GM12878 (cell line): ENCODE data around the gene SLC6A16. TPM values are rescaled to one million over a fixed set of nuclear protein-coding genes. Genes with fewer than 3 reads are reported as not detected.

ENCODE experiments used
- ASH2L ChIP-seq: fragments of 300-600, 200-600 bp; sonication (generic); IDR thresholded peaks from 2 replicates; pipeline ENCODE4 v1.6.1; 2017; ENCODE audit warnings: low read depth, mild to moderate bottlenecking, borderline replicate concordance
- ATF7 ChIP-seq: fragments of 450-650 bp; IDR thresholded peaks from 2 replicates; pipeline ENCODE4 v1.6.1; 2016; ENCODE audit warnings: low read depth, mild to moderate bottlenecking
- CEBPB ChIP-seq, 2 experiments: fragments of 150-350 bp in 1 of 2; IDR thresholded peaks; 2 replicates each; pipeline ENCODE4 v1.6.1; 2012 to 2014; ENCODE audit warnings: low read depth in 2 of 2, low read length in 2 of 2, borderline replicate concordance in 1 of 2, inconsistent platforms in 1 of 2
- CEBPZ ChIP-seq: fragments of 150-350 bp; IDR thresholded peaks from 2 replicates; pipeline ENCODE4 v1.6.1; 2016; ENCODE audit warnings: low read depth, low read length
- CHD1 ChIP-seq: IDR thresholded peaks from 2 replicates; pipeline ENCODE4 v1.6.1; 2012; ENCODE audit warnings: low read depth, low read length, improper control_type of control experiment
- CHD2 ChIP-seq: IDR thresholded peaks from 2 replicates; pipeline ENCODE4 v1.6.1; 2011; ENCODE audit warnings: low read depth, low read length, improper control_type of control experiment, borderline replicate concordance
- CREB1 ChIP-seq: IDR thresholded peaks from 2 replicates; pipeline ENCODE4 v1.6.1; 2012; ENCODE audit warnings: low read depth, mild to moderate bottlenecking, inconsistent platforms
- HDAC6 ChIP-seq: fragments of 200-600 bp; sonication (generic); IDR thresholded peaks from one replicate; pipeline ENCODE4 v1.8.0; 2017; ENCODE audit warnings: antibody characterized with exemption; ENCODE audit not compliant: unreplicated experiment
- HDGF ChIP-seq: fragments of 450-650 bp; IDR thresholded peaks from 2 replicates; pipeline ENCODE4 v1.6.1; 2016; ENCODE audit warnings: antibody characterized with exemption
- JUNB ChIP-seq: IDR thresholded peaks from 2 replicates; pipeline ENCODE4 v1.6.1; 2016; ENCODE audit warnings: antibody characterized with exemption, mild to moderate bottlenecking
- NBN ChIP-seq: fragments of 450-650 bp; IDR thresholded peaks from 2 replicates; pipeline ENCODE4 v1.6.1; 2016
- PML ChIP-seq: IDR thresholded peaks from 2 replicates; pipeline ENCODE4 v1.6.1; 2012; ENCODE audit warnings: low read length, inconsistent platforms
- POLR2A ChIP-seq: IDR thresholded peaks from 2 replicates; pipeline ENCODE4 v1.6.1; 2011; ENCODE audit warnings: low read depth, mild to moderate bottlenecking, low read length
- SIN3A ChIP-seq: IDR thresholded peaks from 2 replicates; pipeline ENCODE4 v1.6.1; 2012; ENCODE audit warnings: low read depth, low read length, improper control_type of control experiment
- SPI1 ChIP-seq: IDR thresholded peaks from 2 replicates; pipeline ENCODE4 v1.6.1; 2011; ENCODE audit warnings: low read depth, mild to moderate bottlenecking, low read length, moderate library complexity, borderline replicate concordance; ENCODE audit not compliant: insufficient read depth
- SREBF1 ChIP-seq: IDR thresholded peaks from 2 replicates; pipeline ENCODE4 v1.6.1; 2012; ENCODE audit warnings: mild to moderate bottlenecking, low read length
- YY1 ChIP-seq: IDR thresholded peaks from 2 replicates; pipeline ENCODE4 v1.6.1; 2011; ENCODE audit warnings: low read depth, mild to moderate bottlenecking, low read length
- ZNF207 ChIP-seq: fragments of 450-650 bp; IDR thresholded peaks from 2 replicates; pipeline ENCODE4 v1.6.1; 2014; ENCODE audit warnings: antibody characterized with exemption, mild to moderate bottlenecking, borderline replicate concordance
- ZNF384 ChIP-seq: IDR thresholded peaks from 2 replicates; pipeline ENCODE4 v1.6.1; 2012; ENCODE audit warnings: low read depth, mild to moderate bottlenecking, low read length, improper control_type of control experiment, borderline replicate concordance
- polyA plus RNA-seq, 11 experiments: library from polyadenylated mRNA; depleted of rRNA in 4 of 11; unstranded in 6 of 11; stranded (reverse) in 5 of 11; fragments of >200 nt; fragmentation: Nextera tagmentation in 4 of 11; fragmentation: Illumina TruSeq in 1 of 11; extraction: Ambion mirVana in 4 of 11; extraction: Trizol in 1 of 11; gene quantifications; 1 replicate in 1 of 11; 2 replicates in 10 of 11; pipeline versions ENCODE4 v1.2.1 to v1.2.3, GENCODE V29; 2011 to 2016; ENCODE audit warnings: inconsistent platforms in 2 of 11, missing spikeins in 2 of 11, low read depth in 1 of 11
- total RNA-seq, 4 experiments: library from RNA; depleted of rRNA in 3 of 4; stranded (reverse); fragments of >200 nt in 3 of 4; fragmentation: Illumina TruSeq in 1 of 4; extraction: Trizol in 1 of 4; gene quantifications; 2 replicates each; pipeline versions ENCODE4 v1.2.1 to v1.2.3, GENCODE V29; 2013 to 2021
- TF ChIP-seq, protein P1 (sequence below): fragments of 450-650 bp; IDR thresholded peaks from 2 replicates; pipeline ENCODE4 v1.6.1; 2017; ENCODE audit warnings: low read depth, mild to moderate bottlenecking, moderate library complexity
- TF ChIP-seq, protein P2 (sequence below): fragments of 450-650 bp; IDR thresholded peaks from 2 replicates; pipeline ENCODE4 v1.6.1; 2017; ENCODE audit warnings: mild to moderate bottlenecking, moderate library complexity
- TF ChIP-seq, protein P3 (sequence below): fragments of 450-650 bp; IDR thresholded peaks from 2 replicates; pipeline ENCODE4 v1.6.1; 2016; ENCODE audit warnings: mild to moderate bottlenecking

The SLC6A16 gene
- total and polyA plus RNA-seq, 10 of the 15 experiments (the other 5 are each of a cell fraction or from before 2014, with no cell fraction given) = 0.23 to 3.2 (median 0.54) TPM

- TF ChIP-seq SPI1 (peak; percentile 30; the same call in 1 of the 2 replicates), HDGF (no peak), ZNF384 (no peak), ZNF207 (no peak), ATF7 (no peak), CHD2 (no peak), HDAC6 (no peak), PML (no peak), JUNB (no peak), ASH2L (no peak), SREBF1 (no peak), SIN3A (no peak), YY1 (no peak), CREB1 (no peak), CHD1 (0 out of 2 replicates have a peak, but pooled peaks have one; percentile 7), CEBPB (IDR thresholded peaks at IDR 0.05; ENCODE audit: borderline replicate concordance in 1 of 2, low read depth in 2 of 2, low read length in 2 of 2) (no peak), CEBPZ (no peak), POLR2A (no peak), NBN (no peak)
- TF ChIP-seq, protein P1, sequence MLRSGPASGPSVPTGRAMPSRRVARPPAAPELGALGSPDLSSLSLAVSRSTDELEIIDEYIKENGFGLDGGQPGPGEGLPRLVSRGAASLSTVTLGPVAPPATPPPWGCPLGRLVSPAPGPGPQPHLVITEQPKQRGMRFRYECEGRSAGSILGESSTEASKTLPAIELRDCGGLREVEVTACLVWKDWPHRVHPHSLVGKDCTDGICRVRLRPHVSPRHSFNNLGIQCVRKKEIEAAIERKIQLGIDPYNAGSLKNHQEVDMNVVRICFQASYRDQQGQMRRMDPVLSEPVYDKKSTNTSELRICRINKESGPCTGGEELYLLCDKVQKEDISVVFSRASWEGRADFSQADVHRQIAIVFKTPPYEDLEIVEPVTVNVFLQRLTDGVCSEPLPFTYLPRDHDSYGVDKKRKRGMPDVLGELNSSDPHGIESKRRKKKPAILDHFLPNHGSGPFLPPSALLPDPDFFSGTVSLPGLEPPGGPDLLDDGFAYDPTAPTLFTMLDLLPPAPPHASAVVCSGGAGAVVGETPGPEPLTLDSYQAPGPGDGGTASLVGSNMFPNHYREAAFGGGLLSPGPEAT = no peak
- TF ChIP-seq, protein P2, sequence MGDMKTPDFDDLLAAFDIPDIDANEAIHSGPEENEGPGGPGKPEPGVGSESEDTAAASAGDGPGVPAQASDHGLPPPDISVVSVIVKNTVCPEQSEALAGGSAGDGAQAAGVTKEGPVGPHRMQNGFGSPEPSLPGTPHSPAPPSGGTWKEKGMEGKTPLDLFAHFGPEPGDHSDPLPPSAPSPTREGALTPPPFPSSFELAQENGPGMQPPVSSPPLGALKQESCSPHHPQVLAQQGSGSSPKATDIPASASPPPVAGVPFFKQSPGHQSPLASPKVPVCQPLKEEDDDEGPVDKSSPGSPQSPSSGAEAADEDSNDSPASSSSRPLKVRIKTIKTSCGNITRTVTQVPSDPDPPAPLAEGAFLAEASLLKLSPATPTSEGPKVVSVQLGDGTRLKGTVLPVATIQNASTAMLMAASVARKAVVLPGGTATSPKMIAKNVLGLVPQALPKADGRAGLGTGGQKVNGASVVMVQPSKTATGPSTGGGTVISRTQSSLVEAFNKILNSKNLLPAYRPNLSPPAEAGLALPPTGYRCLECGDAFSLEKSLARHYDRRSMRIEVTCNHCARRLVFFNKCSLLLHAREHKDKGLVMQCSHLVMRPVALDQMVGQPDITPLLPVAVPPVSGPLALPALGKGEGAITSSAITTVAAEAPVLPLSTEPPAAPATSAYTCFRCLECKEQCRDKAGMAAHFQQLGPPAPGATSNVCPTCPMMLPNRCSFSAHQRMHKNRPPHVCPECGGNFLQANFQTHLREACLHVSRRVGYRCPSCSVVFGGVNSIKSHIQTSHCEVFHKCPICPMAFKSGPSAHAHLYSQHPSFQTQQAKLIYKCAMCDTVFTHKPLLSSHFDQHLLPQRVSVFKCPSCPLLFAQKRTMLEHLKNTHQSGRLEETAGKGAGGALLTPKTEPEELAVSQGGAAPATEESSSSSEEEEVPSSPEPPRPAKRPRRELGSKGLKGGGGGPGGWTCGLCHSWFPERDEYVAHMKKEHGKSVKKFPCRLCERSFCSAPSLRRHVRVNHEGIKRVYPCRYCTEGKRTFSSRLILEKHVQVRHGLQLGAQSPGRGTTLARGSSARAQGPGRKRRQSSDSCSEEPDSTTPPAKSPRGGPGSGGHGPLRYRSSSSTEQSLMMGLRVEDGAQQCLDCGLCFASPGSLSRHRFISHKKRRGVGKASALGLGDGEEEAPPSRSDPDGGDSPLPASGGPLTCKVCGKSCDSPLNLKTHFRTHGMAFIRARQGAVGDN = 0 out of 2 replicates have a peak, but pooled peaks have one; percentile 6
- TF ChIP-seq, protein P3, sequence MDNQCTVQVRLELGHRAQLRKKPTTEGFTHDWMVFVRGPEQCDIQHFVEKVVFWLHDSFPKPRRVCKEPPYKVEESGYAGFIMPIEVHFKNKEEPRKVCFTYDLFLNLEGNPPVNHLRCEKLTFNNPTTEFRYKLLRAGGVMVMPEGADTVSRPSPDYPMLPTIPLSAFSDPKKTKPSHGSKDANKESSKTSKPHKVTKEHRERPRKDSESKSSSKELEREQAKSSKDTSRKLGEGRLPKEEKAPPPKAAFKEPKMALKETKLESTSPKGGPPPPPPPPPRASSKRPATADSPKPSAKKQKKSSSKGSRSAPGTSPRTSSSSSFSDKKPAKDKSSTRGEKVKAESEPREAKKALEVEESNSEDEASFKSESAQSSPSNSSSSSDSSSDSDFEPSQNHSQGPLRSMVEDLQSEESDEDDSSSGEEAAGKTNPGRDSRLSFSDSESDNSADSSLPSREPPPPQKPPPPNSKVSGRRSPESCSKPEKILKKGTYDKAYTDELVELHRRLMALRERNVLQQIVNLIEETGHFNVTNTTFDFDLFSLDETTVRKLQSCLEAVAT = no peak
Observed at GRCh38 chr19:49335784-49336481, 10.9 kb upstream of the SLC6A16 start (continued).
